ENCODE results near the gene IRAK3.

GRCh38 chr12:66255737-66256136, 66.7 kb downstream of the IRAK3 start:
- TF ChIP-seq POLR2AphosphoS5 (IDR thresholded peaks at IDR 0.05), result no peak
- TF ChIP-seq CTCF (IDR thresholded peaks at IDR 0.05), result no peak
- no peak for TF ChIP-seq EP300 (IDR thresholded peaks at IDR 0.05)
- no peak for TF ChIP-seq POLR2A (IDR thresholded peaks at IDR 0.05; ENCODE audit: low read depth)

All from esophagus muscularis mucosa (tissue), 4 donors.